NB4 (cell line): Measurements from ENCODE around the gene XXYLT1.

Source experiments
- CTCF ChIP-seq: IDR thresholded peaks from one replicate; pipeline ENCODE4 v1.5.1; 2012; ENCODE audit warnings: low read depth, low read length
- MYC ChIP-seq: IDR thresholded peaks from 2 replicates; pipeline ENCODE4 v1.6.1; 2011; ENCODE audit warnings: low read depth, low read length
- POLR2A ChIP-seq: IDR thresholded peaks from 2 replicates; pipeline ENCODE4 v1.6.1; 2011; ENCODE audit warnings: mild to moderate bottlenecking; ENCODE audit not compliant: insufficient read length; ENCODE audit errors: extremely low read depth
- TF ChIP-seq, protein P1 (sequence below): IDR thresholded peaks from 2 replicates; pipeline ENCODE4 v1.6.1; 2011; ENCODE audit warnings: low read depth, low read length

DNA sequence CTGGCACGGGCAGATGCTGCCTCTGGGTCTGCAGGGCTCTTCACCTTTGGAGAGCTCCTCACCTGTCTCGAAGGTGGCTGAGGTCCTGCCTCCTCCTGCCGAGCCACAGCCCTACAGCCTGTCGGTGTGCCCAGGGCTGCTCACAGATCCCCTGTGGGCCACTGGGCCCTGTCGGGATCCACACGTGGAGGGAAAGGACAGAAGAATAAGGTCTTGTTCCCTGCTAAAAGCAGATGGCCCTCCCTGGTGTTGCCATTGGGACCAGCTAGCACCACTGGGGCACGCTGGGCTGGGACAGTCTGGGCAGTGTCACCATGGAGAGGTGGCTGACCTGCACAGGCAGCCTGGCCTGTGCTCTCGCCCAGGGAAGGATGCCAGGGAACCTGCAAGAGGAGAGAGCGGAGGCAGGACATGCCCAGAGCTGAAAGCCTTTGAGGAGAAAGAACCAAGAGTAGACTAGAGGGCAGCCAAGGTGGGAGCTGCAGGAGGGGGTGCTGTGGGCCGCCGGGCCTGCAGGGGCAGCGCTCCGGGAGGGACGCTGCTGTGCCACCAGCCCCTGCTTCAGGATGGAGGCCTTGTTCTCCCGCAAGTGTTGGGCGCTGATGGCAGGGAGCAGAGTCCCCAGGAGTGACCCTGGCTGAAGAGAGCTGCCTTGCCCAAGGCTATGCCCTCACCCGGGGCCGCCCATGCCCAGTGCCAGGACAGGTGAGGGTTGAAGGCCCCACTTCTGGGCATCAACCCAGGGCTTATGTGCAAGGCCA is 210.2 kb downstream of the XXYLT1 start:
- TF ChIP-seq CTCF, result no peak
- TF ChIP-seq, protein P1, sequence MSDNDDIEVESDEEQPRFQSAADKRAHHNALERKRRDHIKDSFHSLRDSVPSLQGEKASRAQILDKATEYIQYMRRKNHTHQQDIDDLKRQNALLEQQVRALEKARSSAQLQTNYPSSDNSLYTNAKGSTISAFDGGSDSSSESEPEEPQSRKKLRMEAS, result no peak
- TF ChIP-seq POLR2A, result no peak
- TF ChIP-seq MYC, result no peak
